ENCODE measurements around the gene ERC1.

DNA sequence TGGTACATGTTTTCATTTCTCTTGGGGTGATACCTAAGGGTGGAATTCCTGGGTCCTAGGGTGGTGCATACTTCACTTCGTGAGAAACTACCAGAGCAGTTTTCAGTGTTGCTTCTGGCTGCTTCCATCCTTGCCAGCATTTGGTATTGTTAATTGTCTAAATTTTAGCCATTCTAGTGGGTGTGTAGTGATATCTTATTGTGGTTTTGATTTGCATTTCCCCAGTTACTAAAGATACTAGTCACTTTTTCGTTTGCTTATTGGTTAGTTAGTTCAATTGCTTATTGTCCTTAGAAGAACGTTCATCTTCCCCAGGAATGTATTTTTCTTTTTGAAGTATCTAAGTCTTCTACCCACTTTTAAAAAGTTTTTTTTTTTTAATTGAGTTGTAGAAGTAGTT, 80.2 kb downstream of the ERC1 start:
- TF ChIP-seq CTCF (conservative IDR thresholded peaks at IDR 0.05 in 1 of 2, IDR thresholded peaks at IDR 0.05 in 1 of 2; ENCODE audit: low read depth in 1 of 2, low read length in 2 of 2) (no peak), EZH2 (IDR thresholded peaks at IDR 0.05; ENCODE audit: low read length, missing control alignments) (no peak)
